ENCODE data around the gene RHOV.
"Not testable (repeated sequence)": the region's sequence is repeated elsewhere in the genome, so short reads cannot be mapped to it uniquely, and the experiment has no call there.

Gene RHOV

DNA sequence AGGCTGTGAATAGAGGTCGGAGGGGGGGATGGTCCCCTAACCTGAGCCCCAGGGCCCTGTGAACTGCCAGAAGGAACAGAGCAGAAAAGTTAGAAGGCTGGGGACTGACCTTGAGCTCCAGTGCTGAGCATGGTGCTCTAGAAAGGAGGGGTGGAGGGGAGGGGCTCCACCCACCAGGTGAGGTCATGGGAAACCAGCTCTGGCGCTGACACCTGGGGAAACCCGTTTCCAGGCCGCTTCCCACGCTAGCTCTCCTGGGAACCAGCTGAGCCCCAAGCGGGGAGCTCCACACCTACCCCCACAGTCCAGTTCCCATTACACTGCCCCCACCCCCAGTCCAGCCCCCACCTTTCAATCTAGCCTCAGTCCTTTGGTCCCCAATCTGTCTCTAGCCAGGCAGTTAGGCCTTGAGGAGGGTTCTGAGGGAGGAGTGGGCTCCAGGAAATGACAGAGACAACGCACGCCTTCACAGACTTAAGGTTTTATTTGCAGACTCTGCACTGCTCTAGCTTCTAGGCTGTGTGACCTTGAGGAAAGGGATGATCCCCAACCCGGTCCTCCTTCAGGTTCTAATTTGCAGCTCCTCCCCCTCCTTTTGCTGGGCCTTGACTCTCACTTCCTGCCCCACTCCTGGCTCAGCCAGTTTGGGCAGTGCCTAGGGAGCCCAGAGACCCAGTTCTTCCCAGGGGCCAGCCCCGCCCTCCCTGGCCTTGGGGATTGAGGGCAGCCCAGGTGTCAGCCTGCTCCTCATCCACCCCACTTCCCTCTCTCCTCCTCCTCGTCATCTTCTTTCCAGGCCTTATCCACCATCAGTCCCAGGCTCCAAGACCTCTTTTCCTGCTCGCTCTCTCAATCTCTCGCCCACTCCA, 2.1 kb downstream of the RHOV start:
- DNase-seq, result no peak

DNA sequence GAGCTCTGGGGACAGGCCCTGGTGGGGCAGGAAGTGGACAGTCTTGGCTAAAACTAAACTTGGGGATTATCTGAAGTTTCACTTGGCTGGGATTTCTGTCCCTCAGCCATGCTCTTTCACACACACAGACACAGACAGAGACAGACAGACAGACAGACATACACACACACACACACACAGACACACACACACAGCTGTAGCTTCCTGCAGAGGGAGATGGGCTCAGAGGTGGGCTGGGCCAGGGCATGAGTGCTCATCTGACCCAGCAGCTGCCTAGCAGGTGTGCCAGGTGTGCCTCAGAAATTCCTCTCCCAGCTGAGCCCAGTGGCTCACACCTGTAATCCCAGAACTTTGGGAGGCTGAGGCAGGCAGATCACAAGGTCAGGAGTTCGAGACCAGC, 3.3 kb downstream of the RHOV start:
- DNase-seq, result no peak

DNA sequence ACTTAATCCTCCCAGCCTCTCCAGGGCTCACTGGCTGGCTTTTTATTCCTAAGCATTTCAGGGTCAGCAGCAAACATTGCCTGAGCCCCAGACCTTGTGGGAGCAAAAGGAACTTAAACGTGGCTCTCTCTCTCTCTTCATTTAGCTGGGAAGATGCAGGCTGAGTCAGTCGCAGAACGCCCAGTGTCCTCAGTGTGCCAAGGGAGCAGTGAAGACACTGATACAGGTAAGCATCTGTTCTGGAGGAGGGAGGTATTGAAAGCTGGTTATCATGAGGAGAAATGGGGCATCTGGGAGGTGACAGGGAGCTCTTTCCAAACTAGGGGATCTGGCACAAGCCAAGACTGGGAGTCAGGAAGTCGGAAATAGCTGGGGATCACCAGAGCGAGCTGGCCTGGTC, 4.3 kb downstream of the RHOV start:
- DNase-seq, result no peak

DNA sequence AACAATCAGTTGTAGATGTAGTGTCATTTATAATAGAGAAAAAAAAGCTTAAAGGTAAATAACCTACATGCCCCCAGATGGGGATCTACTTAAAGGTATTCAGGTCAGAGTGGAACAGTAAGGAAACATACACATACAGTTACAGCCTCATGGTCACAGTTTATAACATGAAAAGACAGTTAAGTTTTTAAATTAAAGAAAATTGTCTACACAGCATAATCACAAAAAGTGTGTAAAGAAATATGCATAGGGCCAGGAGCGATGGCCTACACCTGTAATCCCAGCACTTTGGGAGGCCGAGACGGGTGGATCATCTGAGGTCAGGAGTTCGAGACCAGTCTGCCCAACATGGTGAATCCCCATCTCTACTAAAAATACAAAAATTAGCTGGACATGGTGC, 6.8 kb downstream of the RHOV start:
- DNase-seq, result no peak

DNA sequence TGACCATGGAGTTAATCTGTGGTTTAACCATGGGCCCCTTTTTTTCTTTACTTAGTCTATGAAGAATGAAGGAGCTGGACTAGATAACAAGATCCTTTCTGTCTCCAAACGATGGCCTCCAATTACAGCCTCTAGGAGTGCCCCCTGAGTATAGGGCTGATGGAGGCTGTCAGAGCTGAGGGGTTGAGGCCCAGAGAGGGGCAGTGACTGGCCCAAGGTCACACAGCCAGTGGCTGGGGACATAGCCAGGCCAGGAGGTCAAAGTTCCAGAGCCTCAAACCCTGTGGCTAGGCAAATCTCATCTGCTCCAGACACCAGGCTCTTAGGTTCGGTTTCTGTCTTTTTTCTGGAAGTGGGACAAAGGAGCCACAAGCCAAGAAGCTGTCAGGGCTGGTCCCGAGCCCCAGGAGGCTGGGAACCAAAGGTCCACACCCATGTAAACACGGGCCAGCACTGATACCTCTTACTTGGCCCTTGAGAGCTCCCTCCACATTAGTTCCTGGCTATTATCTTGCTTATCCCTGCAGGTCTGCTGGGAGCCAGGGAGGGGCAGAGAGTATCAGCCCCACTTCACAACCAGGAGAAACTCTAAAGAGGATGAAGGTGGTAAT, 10.3 kb downstream of the RHOV start:
- DNase-seq, result no peak

DNA sequence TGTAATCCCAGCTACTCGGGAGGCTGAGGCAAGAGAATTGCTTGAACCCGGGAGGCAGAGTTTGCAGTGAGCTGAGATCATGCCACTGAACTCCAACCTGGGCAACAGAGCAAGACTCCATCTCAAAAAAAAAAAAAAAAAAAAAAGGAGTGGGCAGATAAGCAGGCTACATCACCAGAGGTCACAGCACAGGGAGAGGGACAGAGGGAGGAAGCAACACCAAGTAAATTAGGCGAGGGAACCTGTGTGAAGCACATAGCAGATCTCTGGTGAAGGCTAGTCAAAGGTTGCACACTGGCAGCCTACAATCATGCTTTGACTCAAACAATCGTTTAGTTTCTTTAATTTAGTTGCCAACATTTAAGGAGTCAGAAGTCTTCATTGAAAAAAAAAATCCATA, 12.9 kb downstream of the RHOV start:
- not testable (repeated sequence) for DNase-seq

DNA sequence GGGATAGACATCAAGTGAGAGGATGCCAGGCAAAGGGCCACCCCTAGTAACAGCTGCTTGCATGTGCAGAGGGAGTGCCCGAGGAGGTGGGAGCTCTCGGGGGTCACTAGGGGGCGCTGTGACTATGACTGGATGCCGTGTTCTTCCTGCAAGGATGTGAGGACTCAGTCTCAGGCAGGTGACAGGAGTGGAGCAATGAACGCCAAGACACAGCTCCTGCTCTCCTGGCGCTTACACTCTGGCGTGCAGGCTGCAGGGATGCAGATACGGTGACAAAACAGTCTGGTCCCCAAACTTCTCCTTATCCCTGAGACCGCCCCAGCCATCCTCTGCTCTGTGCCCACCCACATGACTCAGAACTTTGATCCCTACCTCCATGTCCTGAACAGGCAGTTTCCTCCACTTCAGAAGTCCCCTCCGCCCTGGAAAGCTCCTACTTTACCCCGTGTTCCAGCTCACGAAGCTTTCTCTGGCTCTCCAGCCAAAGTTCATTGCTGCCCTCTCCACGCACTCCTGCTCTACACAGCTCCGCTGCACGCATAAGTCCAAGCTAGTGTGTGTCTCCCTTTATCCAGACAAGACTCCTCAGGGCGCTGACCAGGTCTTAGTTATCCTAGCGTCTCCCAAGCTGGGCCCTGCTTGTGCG, 14.7 kb downstream of the RHOV start:
- peak; percentile 34 for DNase-seq

DNA sequence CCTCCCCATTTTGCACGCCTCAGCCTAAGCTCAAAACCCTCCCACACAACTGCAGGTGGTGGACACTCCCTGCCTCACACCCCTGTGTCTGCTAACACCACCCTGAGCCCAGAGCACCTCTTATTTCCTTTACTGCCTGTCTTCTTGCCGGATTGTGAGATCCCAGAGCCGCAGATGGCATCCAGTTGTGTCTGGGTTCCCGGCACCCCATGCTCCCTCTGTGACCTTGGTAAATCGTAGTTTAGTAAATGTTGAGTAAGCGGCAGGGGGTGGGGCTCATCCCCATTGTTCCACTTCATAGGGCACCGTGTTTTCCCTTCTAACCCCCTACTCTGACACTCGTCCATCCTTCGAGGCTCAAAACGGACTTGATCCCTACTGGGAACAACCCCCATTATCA, 15.3 kb downstream of the RHOV start:
- no peak for DNase-seq

DNA sequence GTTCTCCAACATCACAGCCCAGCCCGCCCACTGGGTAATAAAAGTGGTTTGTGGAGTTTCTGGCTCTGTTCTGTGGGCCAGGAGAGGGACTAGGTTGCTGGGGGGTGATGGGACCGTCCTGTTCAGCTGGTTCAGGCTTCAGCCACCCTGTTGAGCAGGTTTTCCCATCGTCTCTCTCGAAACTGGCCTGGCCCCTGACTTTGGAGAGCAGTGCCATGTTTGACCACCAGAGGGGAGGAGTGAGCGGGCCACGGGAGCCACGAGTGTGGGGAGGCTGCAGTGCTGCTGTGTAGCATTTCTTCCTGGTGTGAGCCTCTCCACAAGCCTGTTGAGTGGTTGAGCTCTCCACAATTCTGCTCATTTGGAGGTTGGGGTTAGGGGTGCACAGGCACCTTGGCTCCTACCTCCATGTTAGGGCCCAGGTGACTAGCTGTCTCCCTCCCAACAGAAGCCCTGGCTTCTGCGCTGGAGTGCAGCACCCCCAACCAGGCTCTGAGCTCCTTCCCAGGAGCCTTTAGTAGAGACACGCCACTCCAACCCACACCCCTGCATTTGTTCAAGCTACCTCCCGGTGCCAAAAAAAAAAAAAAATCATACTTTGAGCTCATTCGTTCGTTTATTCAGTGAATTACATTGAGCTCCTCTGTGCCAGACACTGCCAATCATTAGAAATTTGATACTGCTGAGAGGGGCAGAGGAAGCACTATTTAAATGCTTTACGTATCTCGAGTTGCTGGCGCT, 16.3 kb downstream of the RHOV start:
- DNase-seq, result peak; percentile 31

DNA sequence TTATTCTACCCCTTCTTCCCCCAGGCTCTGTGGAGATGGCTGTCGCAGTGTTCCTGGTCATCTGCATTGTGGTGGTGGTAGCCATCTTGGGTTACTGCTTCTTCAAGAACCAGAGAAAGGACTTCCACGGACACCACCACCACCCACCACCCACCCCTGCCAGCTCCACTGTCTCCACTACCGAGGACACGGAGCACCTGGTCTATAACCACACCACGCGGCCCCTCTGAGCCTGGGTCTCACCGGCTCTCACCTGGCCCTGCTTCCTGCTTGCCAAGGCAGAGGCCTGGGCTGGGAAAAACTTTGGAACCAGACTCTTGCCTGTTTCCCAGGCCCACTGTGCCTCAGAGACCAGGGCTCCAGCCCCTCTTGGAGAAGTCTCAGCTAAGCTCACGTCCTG, 17.3 kb downstream of the RHOV start:
- no peak for DNase-seq

DNA sequence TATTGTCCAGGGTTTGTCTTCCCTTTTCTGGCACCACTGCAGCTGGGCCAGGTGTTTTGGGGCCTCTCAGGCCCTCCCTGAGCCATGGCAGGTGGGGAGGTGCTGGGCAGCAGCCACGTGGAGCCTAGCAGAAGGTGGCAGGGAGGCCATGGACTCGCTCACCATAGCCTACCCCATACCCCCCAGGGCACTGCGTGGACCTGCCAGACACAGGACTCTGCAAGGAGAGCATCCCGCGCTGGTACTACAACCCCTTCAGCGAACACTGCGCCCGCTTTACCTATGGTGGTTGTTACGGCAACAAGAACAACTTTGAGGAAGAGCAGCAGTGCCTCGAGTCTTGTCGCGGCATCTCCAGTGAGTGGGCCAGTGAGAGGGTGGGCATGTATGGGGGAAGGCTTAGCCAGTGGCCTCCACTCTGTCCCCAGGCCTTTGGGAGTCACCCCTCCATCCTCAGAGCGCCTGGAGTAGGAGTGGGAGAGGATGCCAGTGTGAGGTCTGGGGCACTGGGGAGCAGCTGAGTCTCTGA, 18.3 kb downstream of the RHOV start:
- no peak for DNase-seq

DNA sequence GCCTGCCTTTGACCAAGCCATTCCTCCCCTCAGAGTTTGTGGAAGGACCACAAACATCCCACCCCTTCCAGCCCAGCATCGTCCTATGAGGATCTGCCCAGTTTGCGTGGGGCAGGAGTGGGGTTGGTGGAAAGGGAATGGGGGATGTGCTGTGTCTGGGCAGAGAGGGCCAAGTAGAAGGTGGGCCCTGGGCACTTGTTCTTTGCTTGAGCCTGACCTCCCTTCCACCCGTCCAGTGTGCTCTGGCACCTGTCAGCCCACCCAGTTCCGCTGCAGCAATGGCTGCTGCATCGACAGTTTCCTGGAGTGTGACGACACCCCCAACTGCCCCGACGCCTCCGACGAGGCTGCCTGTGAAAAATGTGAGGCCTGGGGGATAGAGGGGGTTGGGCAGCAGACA, 19.9 kb downstream of the RHOV start:
- no peak for DNase-seq

DNA sequence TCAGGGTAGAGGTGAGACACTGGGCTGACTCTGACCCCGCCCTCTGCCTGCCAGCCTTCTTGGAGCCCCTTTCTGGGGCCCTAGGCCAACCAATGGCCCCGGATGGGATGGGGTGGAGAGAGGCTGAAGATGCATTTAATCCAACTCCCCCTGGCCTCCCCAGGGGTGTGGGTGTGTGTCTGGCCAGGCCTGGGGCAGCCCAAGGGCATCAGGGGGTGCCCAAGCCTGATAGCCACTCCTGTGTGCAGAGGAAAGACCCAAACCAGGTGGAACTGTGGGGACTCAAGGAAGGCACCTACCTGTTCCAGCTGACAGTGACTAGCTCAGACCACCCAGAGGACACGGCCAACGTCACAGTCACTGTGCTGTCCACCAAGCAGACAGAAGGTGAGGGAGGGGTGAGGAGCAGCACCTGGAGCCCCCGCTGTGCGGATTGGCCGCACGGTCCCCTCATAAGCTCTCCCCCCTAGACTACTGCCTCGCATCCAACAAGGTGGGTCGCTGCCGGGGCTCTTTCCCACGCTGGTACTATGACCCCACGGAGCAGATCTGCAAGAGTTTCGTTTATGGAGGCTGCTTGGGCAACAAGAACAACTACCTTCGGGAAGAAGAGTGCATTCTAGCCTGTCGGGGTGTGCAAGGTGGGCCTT, 20.7 kb downstream of the RHOV start:
- no peak for DNase-seq

DNA sequence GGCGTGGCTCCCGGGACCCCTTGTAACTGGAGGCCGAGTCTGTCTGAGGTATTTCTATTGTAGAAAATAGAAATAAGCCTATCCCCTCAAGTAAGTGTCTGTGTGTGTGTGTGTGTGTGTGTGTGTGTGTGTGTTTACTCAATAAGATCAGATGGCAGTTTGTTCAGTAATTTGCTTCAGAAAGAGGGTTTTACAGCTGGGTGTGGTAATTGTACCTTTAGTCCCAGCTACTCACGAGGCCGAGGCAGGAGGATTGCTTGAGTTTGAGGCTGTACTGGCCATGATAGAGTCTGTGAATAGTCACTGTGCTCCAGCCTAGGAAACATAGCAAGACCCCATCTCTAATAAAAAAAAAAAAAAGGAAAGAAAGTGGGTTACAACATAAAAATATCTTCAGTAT, 21.5 kb downstream of the RHOV start:
- no peak for DNase-seq

DNA sequence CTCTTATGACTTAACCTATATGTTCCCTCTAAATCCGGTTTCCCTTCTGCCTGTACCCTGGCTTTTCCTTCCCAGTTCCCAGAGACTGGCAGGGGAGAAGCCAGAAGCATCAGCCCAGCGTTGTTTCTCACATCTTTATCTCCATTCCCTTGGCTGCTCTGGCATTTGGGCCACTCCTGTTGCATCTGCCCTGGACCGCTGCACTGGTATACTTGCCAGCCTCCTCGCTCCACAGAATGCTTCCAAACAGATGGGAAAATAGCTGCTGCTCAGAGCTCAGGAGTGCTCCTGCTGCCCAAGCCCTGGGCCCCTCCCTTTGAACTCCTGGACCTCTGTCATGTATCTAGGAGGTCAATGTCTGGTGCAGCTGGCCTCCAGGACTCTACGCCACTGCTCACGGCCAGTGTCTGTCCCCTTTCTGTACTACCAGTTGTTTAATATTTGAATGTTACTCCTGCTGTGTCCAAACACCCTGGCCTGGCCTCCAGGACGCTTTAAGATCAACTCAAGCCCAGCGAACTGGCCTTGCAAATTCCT, 23.4 kb downstream of the RHOV start:
- DNase-seq, result no peak

DNA sequence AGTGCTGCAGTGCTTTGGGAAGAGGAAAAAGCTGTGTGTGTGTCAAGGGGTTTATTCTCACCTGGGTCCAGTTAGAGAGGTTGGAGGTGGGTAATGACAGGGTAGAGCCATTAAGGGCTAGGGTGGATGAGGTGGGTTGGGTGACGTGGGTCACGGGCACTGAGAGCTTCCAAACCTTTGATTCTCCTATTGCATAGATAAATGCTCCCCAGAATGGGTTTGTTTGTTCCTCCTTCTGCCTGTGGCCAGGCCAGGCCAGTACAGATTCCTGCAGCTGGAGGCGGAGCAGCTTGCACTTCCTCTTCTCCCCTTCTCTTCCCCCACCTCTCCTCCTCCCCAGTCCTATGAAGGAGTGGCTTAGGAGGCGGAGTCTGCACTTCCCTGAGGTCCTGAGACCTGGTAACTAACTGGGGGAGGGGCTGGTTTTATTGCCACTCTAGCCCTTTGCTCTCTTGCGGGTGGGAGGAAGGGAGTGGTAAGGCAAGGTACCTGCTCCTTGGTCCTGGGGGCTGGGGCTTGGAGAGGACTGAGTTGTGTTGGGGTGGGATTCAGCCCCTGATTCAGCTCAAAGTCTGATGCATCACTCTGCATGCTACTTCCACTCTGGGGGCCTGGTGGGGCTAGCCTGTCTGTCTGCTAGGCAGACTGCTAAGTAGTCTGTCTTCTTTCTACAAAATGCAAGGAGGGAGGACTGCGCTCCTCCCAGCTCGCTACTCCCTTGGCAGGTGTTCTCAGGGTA, 26.6 kb downstream of the RHOV start:
- DNase-seq, result no peak

DNA sequence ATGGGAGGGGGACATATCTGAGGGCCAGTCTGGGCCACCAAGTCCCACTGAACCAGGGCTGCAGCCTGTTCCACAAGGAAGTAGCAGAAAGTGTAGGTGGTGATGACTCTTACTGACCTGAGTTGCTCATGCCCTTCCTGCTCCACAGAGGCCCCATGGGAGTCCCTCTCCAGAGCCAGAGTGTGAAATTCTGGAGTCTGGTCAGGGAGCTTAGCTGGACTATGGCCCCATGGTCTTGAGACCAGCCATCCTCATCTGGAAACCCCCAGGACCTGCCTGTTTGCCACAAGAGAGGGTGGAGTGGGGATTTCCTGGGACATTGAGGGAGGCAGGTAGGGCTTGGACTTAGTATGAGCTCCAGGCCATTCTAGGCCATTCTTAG, 27.2 kb downstream of the RHOV start:
- DNase-seq, result no peak

DNA sequence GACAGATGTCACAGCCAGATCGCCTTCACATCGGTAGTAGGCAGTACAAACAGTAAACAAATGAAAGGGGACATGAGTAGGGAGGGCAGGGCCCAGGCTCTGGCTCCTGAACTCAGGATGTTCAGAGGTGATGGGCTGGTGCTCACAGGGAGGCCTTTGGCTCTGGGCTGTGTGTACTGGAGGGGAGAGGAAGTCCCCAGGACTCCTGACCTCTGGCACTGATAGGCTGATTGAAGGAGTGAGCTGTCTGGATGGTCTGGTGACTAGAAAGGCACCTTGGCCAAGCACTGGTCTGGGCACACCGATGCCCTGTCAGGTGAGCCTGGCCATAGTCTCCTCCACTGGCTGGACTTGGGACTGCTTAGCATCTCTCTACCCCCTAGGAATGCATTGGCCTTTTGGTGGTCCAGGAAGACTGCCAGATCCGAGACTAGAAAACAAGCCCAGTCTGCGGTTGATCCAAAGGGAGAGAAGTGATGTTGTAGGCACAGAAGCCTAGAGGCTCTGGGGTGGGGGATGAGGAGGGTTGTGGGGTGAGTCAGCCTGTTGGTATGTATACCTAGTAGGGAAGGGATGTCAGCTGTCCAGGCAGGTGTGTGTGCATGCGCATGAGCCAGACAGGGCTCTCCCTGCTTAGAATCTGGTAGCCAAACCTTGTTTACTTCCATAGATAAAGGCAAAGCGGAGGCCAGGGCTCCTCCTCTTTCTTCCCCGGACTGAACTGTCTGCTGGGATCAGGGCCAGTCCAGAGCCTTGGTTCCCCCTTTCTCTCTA, 28.3 kb downstream of the RHOV start:
- no peak for DNase-seq

DNA sequence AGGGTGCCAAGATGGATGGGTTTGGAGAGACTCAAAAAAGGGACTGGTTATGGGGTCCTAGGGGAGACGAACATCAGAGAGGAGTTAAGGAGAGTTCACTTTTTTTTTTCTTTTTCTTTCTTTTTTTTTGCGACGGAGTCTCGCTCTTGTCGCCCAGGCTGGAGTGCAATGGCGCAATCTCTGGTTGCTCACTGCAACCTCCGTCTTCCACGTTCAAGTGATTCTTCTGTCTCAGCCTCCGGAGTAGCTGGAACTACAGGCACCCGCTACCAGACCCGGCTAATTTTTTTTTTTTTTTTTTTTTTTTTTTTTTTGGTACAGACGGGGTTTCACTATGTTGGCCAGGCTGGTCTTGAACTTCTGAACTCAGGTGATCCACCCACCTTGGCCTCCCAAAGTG, 29.0 kb downstream of the RHOV start:
- no peak for DNase-seq

DNA sequence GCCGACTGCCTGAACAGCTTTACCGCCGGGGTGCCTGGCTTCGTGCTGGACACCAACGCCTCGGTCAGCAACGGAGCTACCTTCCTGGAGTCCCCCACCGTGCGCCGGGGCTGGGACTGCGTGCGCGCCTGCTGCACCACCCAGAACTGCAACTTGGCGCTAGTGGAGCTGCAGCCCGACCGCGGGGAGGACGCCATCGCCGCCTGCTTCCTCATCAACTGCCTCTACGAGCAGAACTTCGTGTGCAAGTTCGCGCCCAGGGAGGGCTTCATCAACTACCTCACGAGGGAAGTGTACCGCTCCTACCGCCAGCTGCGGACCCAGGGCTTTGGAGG, 29.4 kb downstream of the RHOV start:
- DNase-seq, result no peak
